Osteoblast (primary cell): ENCODE results near the gene ALKBH5. TPM values are rescaled to one million over a fixed set of nuclear protein-coding genes. Genes with fewer than 3 reads are reported as not detected.

Experiments used
- DNase-seq: peaks from one replicate; pipeline ENCODE4 v3.0.0; 2011; ENCODE audit warnings: low spot score, mixed read lengths; ENCODE audit not compliant: insufficient read length; ENCODE audit errors: missing footprints
- H2AFZ ChIP-seq: 2 replicates; pipeline ENCODE4 v1.6.0; 2011; ENCODE audit warnings: mild to moderate bottlenecking, low read length
- H3K27ac ChIP-seq: 2 replicates; pipeline ENCODE4 v1.5.1; 2011; ENCODE audit warnings: mild to moderate bottlenecking, low read depth, low read length, moderate library complexity
- H3K27me3 ChIP-seq: 2 replicates; pipeline ENCODE4 v1.6.0; 2012; ENCODE audit warnings: mild to moderate bottlenecking, control low read depth, inconsistent platforms, low read length, moderate library complexity; ENCODE audit not compliant: insufficient read depth
- H3K36me3 ChIP-seq: 2 replicates; pipeline ENCODE4 v1.5.1; 2011; ENCODE audit warnings: mild to moderate bottlenecking, low read length, control low read depth, moderate library complexity; ENCODE audit not compliant: insufficient read depth
- H3K4me1 ChIP-seq: 2 replicates; pipeline ENCODE4 v1.5.1; 2011; ENCODE audit warnings: mild to moderate bottlenecking, low read length, control low read depth, moderate library complexity; ENCODE audit not compliant: insufficient read depth
- H3K4me2 ChIP-seq: 2 replicates; pipeline ENCODE4 v1.6.0; 2011; ENCODE audit warnings: mild to moderate bottlenecking, low read length; ENCODE audit not compliant: insufficient read depth
- H3K4me3 ChIP-seq: fragments of 200-600 bp; sonication (generic); 3 replicates; pipeline ENCODE4 v1.5.1; 2012; ENCODE audit warnings: mild to moderate bottlenecking, low read length, inconsistent platforms; ENCODE audit not compliant: insufficient read depth
- H3K79me2 ChIP-seq: 2 replicates; pipeline ENCODE4 v1.6.0; 2012; ENCODE audit warnings: mild to moderate bottlenecking, low read length, control low read depth, inconsistent platforms; ENCODE audit not compliant: insufficient read depth
- H3K9me3 ChIP-seq: 2 replicates; pipeline ENCODE4 v1.5.1; 2011; ENCODE audit warnings: low read depth, low read length, control low read depth
- H4K20me1 ChIP-seq: 2 replicates; pipeline ENCODE4 v1.6.0; 2012; ENCODE audit warnings: mild to moderate bottlenecking, low read length, control low read depth; ENCODE audit not compliant: insufficient read depth
- CTCF ChIP-seq: IDR thresholded peaks from 2 replicates; pipeline ENCODE4 v1.5.1; 2011; ENCODE audit warnings: mild to moderate bottlenecking, low read depth, low read length, moderate library complexity; ENCODE audit errors: extremely low read depth
- total RNA-seq: library from RNA; depleted of rRNA; stranded (reverse); fragments of >200 nt; gene quantifications from 2 replicates; pipeline ENCODE4 v1.2.3, GENCODE V29; 2012

ALKBH5 gene
- total RNA-seq, 1 donor: 125 TPM

GRCh38 chr17:18172531-18173278 is 10.9 kb upstream of the ALKBH5 start:
- Histone ChIP-seq H3K79me2 (no peaks in the 10 kb centered on the region), H3K27ac (no peak overlapping the region), H3K9me3 (no peaks in the 10 kb centered on the region), H4K20me1 (no peaks in the 10 kb centered on the region), H2AFZ (no peak overlapping the region), H3K36me3 (no peaks in the 10 kb centered on the region), H3K27me3 (no peaks in the 10 kb centered on the region), H3K4me2 (no peak overlapping the region), H3K4me1 (no peaks in the 10 kb centered on the region), H3K4me3 (no peak overlapping the region)
- peak; percentile 19 for DNase-seq
- TF ChIP-seq CTCF: no peak

GRCh38 chr17:18173740-18174139 is 9.9 kb upstream of the ALKBH5 start:
- no peaks in the 10 kb centered on the region for H3K79me2 ChIP-seq
- H3K27me3 ChIP-seq: no peaks in the 10 kb centered on the region
- H3K36me3 ChIP-seq: no peaks in the 10 kb centered on the region
- DNase-seq: peak; percentile 6
- no peaks in the 10 kb centered on the region for H4K20me1 ChIP-seq
- H3K4me1 ChIP-seq: no peaks in the 10 kb centered on the region
- no peak overlapping the region for H3K4me2 ChIP-seq
- H2AFZ ChIP-seq: no peak overlapping the region
- no peak overlapping the region for H3K4me3 ChIP-seq
- TF ChIP-seq CTCF: no peak
- no peaks in the 10 kb centered on the region for H3K9me3 ChIP-seq
- H3K27ac ChIP-seq: no peak overlapping the region

DNA sequence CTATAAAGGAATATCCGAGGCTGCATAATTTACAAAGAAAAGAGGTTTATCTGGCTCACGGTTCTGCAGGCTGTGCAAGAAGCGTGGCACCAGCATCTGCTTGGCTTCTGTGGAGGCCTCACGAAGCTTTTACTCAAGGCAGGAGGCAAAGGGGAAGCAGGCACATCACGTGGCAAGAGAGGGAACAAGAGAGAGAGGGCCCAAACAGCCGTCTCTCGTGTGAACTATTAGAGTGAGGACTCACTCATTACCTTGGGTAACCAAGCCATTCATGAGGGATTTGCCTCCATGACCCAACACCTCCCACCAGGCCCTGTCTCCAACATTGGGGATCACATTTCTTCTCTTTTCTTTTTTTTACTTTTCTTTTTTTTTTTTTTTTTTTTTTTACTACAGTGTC is 7.5 kb upstream of the ALKBH5 start:
- Histone ChIP-seq H3K79me2 (no peaks in the 10 kb centered on the region), H3K9me3 (no peaks in the 10 kb centered on the region), H3K27me3 (no peaks in the 10 kb centered on the region), H3K4me2 (no peak overlapping the region), H3K27ac (no peak overlapping the region), H3K4me1 (peaks cover 11% of the 10 kb centered on the region), H3K36me3 (no peaks in the 10 kb centered on the region), H4K20me1 (no peaks in the 10 kb centered on the region), H2AFZ (no peak overlapping the region), H3K4me3 (no peak overlapping the region)
- no peak for TF ChIP-seq CTCF
- DNase-seq: no peak

DNA sequence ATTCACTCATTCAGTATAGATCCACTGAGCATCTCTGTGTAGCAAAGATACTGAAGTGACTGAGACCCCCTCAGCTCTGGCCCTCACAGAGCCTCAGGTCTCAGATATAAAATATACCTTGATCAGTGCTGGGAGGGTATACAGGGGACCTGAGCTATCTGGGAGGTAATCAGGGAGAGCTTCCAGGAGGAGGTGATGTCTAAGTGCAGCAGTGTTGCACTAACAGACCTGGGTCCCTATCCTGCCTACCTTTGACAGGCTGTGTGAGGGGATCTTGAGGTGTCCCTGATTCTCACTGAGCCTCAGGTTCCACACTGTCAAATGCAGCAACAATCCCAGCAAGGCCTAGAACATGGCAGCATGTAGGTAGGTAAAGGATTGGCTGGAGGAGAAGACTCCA is 6.5 kb upstream of the ALKBH5 start:
- Histone ChIP-seq H3K4me1 (peaks cover 20% of the 10 kb centered on the region), H4K20me1 (no peaks in the 10 kb centered on the region), H3K36me3 (no peaks in the 10 kb centered on the region), H3K79me2 (no peaks in the 10 kb centered on the region), H3K4me3 (no peak overlapping the region), H3K27ac (no peak overlapping the region), H3K9me3 (no peaks in the 10 kb centered on the region), H3K27me3 (no peaks in the 10 kb centered on the region), H3K4me2 (no peak overlapping the region), H2AFZ (no peak overlapping the region)
- no peak for TF ChIP-seq CTCF
- DNase-seq: peak; percentile 51
